C4-2B (cell line): ENCODE measurements around the gene RUSC2.

Source experiments
- ZFX ChIP-seq: fragments of 450-650 bp; IDR thresholded peaks from 2 replicates; pipeline ENCODE4 v1.6.1; 2017
- TF ChIP-seq, protein P1 (sequence below): fragments of 450-650 bp; conservative IDR thresholded peaks from 2 replicates; pipeline ENCODE4 v1.5.1; 2017; ENCODE audit warnings: mild to moderate bottlenecking

DNA sequence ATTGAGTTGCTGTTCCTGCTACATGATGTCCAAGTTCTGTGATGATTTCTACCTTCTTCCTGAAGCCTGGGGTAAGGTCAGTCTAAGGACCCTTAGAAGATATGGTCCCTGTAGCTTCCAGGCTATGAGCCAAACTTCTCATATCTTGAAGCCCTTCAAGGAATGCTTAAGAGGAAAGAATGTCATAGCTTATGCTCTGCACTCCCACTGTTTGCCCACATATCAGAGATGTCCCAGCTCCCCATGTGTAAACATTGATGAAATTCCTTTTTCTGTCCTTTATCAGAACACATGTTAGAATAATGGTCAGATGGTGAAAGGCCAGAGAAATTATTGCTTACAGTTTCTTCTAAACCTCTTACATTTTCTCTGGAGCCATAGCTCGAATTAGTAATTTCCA is 41.4 kb upstream of the RUSC2 start:
- TF ChIP-seq, protein P1, sequence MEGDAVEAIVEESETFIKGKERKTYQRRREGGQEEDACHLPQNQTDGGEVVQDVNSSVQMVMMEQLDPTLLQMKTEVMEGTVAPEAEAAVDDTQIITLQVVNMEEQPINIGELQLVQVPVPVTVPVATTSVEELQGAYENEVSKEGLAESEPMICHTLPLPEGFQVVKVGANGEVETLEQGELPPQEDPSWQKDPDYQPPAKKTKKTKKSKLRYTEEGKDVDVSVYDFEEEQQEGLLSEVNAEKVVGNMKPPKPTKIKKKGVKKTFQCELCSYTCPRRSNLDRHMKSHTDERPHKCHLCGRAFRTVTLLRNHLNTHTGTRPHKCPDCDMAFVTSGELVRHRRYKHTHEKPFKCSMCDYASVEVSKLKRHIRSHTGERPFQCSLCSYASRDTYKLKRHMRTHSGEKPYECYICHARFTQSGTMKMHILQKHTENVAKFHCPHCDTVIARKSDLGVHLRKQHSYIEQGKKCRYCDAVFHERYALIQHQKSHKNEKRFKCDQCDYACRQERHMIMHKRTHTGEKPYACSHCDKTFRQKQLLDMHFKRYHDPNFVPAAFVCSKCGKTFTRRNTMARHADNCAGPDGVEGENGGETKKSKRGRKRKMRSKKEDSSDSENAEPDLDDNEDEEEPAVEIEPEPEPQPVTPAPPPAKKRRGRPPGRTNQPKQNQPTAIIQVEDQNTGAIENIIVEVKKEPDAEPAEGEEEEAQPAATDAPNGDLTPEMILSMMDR = no peak
- TF ChIP-seq ZFX = no peak
